Peyer's patch (tissue), 4 donors: ENCODE data around the gene ZNF775. TPM values are rescaled to one million over a fixed set of nuclear protein-coding genes. Genes with fewer than 3 reads are reported as not detected.

ENCODE experiments used
- DNase-seq, 3 donors: peaks; one replicate each; pipeline ENCODE4 v3.0.0-alpha.2; 2017 to 2019
- H3K27ac ChIP-seq, 4 donors: fragments of 200-600 bp; sonication (generic); one replicate each; pipeline ENCODE4 v1.5.1; 2016 to 2019
- H3K27me3 ChIP-seq, 2 donors: fragments of 200-600 bp; sonication (generic); one replicate each; pipeline ENCODE4 v1.5.1; 2019
- H3K36me3 ChIP-seq, 3 donors: fragments of 200-600 bp; sonication (generic); one replicate each; pipeline ENCODE4 v1.5.1; 2016 to 2019
- H3K4me1 ChIP-seq, 4 donors: fragments of 200-600 bp; sonication (generic); one replicate each; pipeline ENCODE4 v1.5.1; 2016 to 2019
- H3K4me3 ChIP-seq, 4 donors: fragments of 200-600 bp; sonication (generic); 1 replicate in 3 of 4; 2 replicates in 1 of 4; pipeline ENCODE4 v1.5.1; 2016 to 2019; ENCODE audit warnings: mild to moderate bottlenecking in 1 of 4
- H3K9me3 ChIP-seq, 4 donors: fragments of 200-600 bp; sonication (generic); one replicate each; pipeline ENCODE4 v1.5.1; 2016 to 2019; ENCODE audit warnings: mild to moderate bottlenecking in 1 of 4
- POLR2A ChIP-seq, 2 donors: fragments of 450-650 bp; IDR thresholded peaks; one replicate each; pipeline ENCODE4 v1.5.1; 2017; ENCODE audit warnings: antibody characterized with exemption in 2 of 2, mild to moderate bottlenecking in 2 of 2, moderate library complexity in 2 of 2
- total RNA-seq, 4 donors: library from RNA; depleted of rRNA; stranded (reverse); fragments of >200 nt; gene quantifications; one replicate each; pipeline ENCODE4 v1.1.0, GENCODE V29; 2016
- TF ChIP-seq, protein P1 (sequence below), 6 experiments: fragments of 450-650 bp in 4 of 6; fragments of 200-600 bp in 2 of 6; sonication (generic) in 1 of 6; IDR thresholded peaks; one replicate each; pipeline ENCODE4 v1.5.1; 2017 to 2019; ENCODE audit warnings: antibody characterized with exemption in 6 of 6, mild to moderate bottlenecking in 3 of 6, moderate library complexity in 1 of 6

Gene ZNF775
- total RNA-seq, 4 donors from 2014 or later = 1.7 to 2.8 (median 2.5) TPM

GRCh38 chr7:150381096-150381495 is 2.0 kb downstream of the ZNF775 start:
- Histone ChIP-seq H3K27ac (no peak overlapping the region), H3K4me3 (no peak overlapping the region), H3K9me3 (no peaks in the 10 kb centered on the region), H3K27me3 (no peaks in the 10 kb centered on the region), H3K4me1 (peaks cover 0 to 68% (median 2%) of the 10 kb centered on the region in 4 donors), H3K36me3 (no peaks in the 10 kb centered on the region)
- TF ChIP-seq, protein P1, sequence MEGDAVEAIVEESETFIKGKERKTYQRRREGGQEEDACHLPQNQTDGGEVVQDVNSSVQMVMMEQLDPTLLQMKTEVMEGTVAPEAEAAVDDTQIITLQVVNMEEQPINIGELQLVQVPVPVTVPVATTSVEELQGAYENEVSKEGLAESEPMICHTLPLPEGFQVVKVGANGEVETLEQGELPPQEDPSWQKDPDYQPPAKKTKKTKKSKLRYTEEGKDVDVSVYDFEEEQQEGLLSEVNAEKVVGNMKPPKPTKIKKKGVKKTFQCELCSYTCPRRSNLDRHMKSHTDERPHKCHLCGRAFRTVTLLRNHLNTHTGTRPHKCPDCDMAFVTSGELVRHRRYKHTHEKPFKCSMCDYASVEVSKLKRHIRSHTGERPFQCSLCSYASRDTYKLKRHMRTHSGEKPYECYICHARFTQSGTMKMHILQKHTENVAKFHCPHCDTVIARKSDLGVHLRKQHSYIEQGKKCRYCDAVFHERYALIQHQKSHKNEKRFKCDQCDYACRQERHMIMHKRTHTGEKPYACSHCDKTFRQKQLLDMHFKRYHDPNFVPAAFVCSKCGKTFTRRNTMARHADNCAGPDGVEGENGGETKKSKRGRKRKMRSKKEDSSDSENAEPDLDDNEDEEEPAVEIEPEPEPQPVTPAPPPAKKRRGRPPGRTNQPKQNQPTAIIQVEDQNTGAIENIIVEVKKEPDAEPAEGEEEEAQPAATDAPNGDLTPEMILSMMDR (IDR thresholded peaks at IDR 0.05) = no peak
- TF ChIP-seq POLR2A (IDR thresholded peaks at IDR 0.05) = no peak
- DNase-seq = no peak

DNA sequence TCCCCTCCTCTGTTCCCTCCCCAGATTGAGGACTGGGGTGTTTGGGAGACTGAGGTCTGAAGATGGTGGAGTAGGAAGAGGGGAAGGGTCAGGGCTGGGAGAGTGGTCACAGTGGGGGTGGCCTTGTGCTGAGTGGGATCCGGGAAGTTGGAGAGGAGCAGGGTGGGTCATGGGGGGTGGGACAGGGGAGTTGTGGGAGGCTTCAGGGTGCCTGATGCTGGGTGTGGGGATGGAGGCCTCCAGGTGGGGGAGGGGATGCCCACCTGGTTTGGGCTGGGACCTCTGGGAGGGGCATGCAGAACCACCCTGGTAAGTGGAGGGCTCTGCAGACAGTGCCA is 2.6 kb downstream of the ZNF775 start:
- peaks cover 0 to 62% (median 2%) of the 10 kb centered on the region in 4 donors for H3K4me1 ChIP-seq
- no peaks in the 10 kb centered on the region for H3K36me3 ChIP-seq
- H3K27me3 ChIP-seq = no peaks in the 10 kb centered on the region
- no peaks in the 10 kb centered on the region for H3K9me3 ChIP-seq
- no peak for DNase-seq
- no peak for TF ChIP-seq POLR2A (IDR thresholded peaks at IDR 0.05)
- TF ChIP-seq, protein P1 (IDR thresholded peaks at IDR 0.05) = no peak
- H3K27ac ChIP-seq = peak overlapping the region in 1 of 4 donors; percentile 51
- no peak overlapping the region for H3K4me3 ChIP-seq

GRCh38 chr7:150382123-150382843 is 3.2 kb downstream of the ZNF775 start:
- DNase-seq = peak in 1 of 3 donors; percentile 54
- H3K4me3 ChIP-seq = no peak overlapping the region
- H3K36me3 ChIP-seq = no peaks in the 10 kb centered on the region
- peaks cover 0 to 57% (median 1%) of the 10 kb centered on the region in 4 donors for H3K4me1 ChIP-seq
- H3K27me3 ChIP-seq = no peaks in the 10 kb centered on the region
- peak overlapping the region in 1 of 4 donors; percentile 51 for H3K27ac ChIP-seq
- no peaks in the 10 kb centered on the region for H3K9me3 ChIP-seq
- TF ChIP-seq, protein P1 (IDR thresholded peaks at IDR 0.05) = peak in 1 of 6 experiments; percentile 12
- TF ChIP-seq POLR2A (IDR thresholded peaks at IDR 0.05) = no peak

GRCh38 chr7:150382844-150383225 is 3.7 kb downstream of the ZNF775 start:
- peak overlapping the region in 1 of 4 donors; percentile 51 for H3K27ac ChIP-seq
- no peaks in the 10 kb centered on the region for H3K9me3 ChIP-seq
- DNase-seq = no peak
- no peak for TF ChIP-seq POLR2A (IDR thresholded peaks at IDR 0.05)
- TF ChIP-seq, protein P1 (IDR thresholded peaks at IDR 0.05) = no peak
- peaks cover 0 to 52% (median 0%) of the 10 kb centered on the region in 4 donors for H3K4me1 ChIP-seq
- no peaks in the 10 kb centered on the region for H3K36me3 ChIP-seq
- H3K27me3 ChIP-seq = no peaks in the 10 kb centered on the region
- H3K4me3 ChIP-seq = no peak overlapping the region

GRCh38 chr7:150383710-150384397 is 4.7 kb downstream of the ZNF775 start:
- Histone ChIP-seq H3K9me3 (no peaks in the 10 kb centered on the region), H3K36me3 (no peaks in the 10 kb centered on the region), H3K4me3 (no peak overlapping the region), H3K27me3 (no peaks in the 10 kb centered on the region), H3K27ac (peak overlapping the region in 1 of 4 donors; percentile 66), H3K4me1 (peaks cover 0 to 46% (median 0%) of the 10 kb centered on the region in 4 donors)
- peak in 2 of 3 donors; percentile 74 for DNase-seq
- peak in 1 of 2 donors; percentile 41 for TF ChIP-seq POLR2A (IDR thresholded peaks at IDR 0.05)
- TF ChIP-seq, protein P1 (IDR thresholded peaks at IDR 0.05) = peak in 1 of 6 experiments; percentile 8
